Activated effector memory CD4-positive, alpha-beta T cell treated with anti-CD3 and anti-CD28 coated beads, Interleukin-2, amount 50 U/mL, for 16 hours (primary cell): ENCODE data around the gene OGFOD1.

Experiments used
- DNase-seq: peaks from one replicate; pipeline ENCODE4 v3.0.0-alpha.2; 2020

Gene OGFOD1

GRCh38 chr16:56450986-56451752, at the start of gene OGFOD1, which contains the start of gene NUDT21:
OGFOD1 (plus strand) TSS chr16:56451554; CDS start chr16:56451613, 59 bp downstream.
NUDT21 (minus strand) TSS chr16:56451332; CDS start chr16:56451202, 130 bp downstream.
- DNase-seq, result peak; percentile 97

- DNase-seq, result no peak
These were observed 45.2 kb upstream of the OGFOD1 start for GRCh38 chr16:56405977-56406672.

GRCh38 chr16:56408379-56409098, 42.8 kb upstream of the OGFOD1 start:
- no peak for DNase-seq

GRCh38 chr16:56409195-56409594, 42.2 kb upstream of the OGFOD1 start:
- no peak for DNase-seq

GRCh38 chr16:56411123-56411522, 40.2 kb upstream of the OGFOD1 start:
- DNase-seq, result no peak

GRCh38 chr16:56411624-56412023, 39.7 kb upstream of the OGFOD1 start:
- no peak for DNase-seq

GRCh38 chr16:56413381-56413780, 38.0 kb upstream of the OGFOD1 start:
- DNase-seq, result no peak

- no peak for DNase-seq
These were observed 37.0 kb upstream of the OGFOD1 start for GRCh38 chr16:56414366-56414765.

GRCh38 chr16:56415875-56416274, 35.5 kb upstream of the OGFOD1 start:
- no peak for DNase-seq

GRCh38 chr16:56417138-56417537, 34.2 kb upstream of the OGFOD1 start:
- no peak for DNase-seq

- no peak for DNase-seq
These were observed 31.4 kb upstream of the OGFOD1 start for GRCh38 chr16:56419740-56420548.

- no peak for DNase-seq
These were observed 30.7 kb upstream of the OGFOD1 start for GRCh38 chr16:56420613-56421012.

GRCh38 chr16:56421313-56421712, 30.0 kb upstream of the OGFOD1 start:
- no peak for DNase-seq

- no peak for DNase-seq
These were observed 29.2 kb upstream of the OGFOD1 start for GRCh38 chr16:56421976-56422669.

- DNase-seq, result no peak
These were observed 28.4 kb upstream of the OGFOD1 start for GRCh38 chr16:56422896-56423441.

- no peak for DNase-seq
These were observed 27.6 kb upstream of the OGFOD1 start for GRCh38 chr16:56423584-56424403.

GRCh38 chr16:56424404-56424764, 27.0 kb upstream of the OGFOD1 start:
- no peak for DNase-seq

- peak; percentile 81 for DNase-seq
These were observed 26.4 kb upstream of the OGFOD1 start for GRCh38 chr16:56424791-56425438.

GRCh38 chr16:56425439-56425832, 25.9 kb upstream of the OGFOD1 start, which contains the start of gene AMFR:
AMFR (minus strand) TSS chr16:56425545; CDS start chr16:56425327, 218 bp downstream.
- DNase-seq, result peak; percentile 90

GRCh38 chr16:56426585-56426984, 24.8 kb upstream of the OGFOD1 start:
- DNase-seq, result no peak
